SK-N-DZ (cell line): ENCODE measurements around the gene CCDC78.
A peak's percentile ranks its signal among the peaks of the same experiment; 100 is the strongest.
"Not testable (repeated sequence)": the region's sequence is repeated elsewhere in the genome, so short reads cannot be mapped to it uniquely, and the experiment has no call there.

Source experiments
- DNase-seq: peaks from one replicate; pipeline ENCODE4 v3.0.0-alpha.2; 2015; ENCODE audit warnings: low spot score

CCDC78 gene

DNA sequence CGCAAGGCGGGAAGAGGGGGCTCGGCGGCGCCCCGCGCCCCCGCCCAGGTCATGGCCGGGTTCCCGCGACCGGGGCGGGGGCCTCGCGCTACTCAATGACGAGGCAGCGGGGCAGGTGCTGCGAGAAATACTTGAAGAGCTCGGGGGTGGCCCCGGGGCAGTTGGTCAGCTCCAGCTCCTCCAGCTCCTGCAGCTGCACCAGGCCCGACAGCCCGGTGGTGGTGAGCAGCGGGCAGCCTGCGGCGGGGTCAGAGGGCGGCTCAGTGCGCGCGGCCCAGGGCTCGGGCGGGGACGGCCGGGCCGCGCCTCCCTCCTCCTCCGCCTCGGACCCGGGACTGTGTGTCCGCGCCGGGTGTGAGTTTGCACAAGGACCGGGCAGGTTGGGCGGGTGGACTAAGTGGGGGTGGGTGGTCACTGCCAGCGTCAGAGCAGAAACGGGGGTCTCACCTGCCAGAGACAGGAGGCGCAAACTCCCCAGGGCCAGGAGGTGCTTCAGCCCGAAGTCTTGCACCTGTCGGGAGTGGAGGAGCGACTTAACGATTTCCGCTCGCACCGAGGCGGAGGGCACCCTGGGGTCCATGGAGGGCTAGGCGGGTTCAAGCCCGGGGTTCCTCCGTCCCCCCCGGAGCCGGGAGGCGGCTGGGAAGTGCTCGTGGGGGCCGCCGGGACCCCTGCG is 31.9 kb downstream of the CCDC78 start:
- no peak for DNase-seq

DNA sequence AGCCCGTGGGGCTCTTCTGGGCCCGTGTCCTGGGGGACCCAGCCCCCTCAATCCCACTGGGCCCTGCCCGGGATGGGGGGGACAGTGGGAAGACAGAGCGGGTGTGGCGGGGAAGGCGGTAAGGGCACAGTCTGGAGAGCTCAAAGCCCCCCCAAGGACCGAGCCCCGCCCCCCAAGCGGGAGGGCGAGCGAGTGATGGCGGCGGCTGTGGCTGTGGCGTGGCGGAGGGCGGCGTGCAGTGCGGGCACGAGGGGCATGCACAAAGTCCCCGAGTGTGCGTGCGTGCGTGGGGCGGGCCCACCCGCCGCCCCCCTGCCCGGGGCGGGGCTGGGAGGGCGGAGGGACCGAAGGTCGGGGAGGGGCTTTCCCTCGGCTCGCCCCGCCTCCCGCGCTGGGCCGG is 32.5 kb downstream of the CCDC78 start:
- DNase-seq, result no peak

DNA sequence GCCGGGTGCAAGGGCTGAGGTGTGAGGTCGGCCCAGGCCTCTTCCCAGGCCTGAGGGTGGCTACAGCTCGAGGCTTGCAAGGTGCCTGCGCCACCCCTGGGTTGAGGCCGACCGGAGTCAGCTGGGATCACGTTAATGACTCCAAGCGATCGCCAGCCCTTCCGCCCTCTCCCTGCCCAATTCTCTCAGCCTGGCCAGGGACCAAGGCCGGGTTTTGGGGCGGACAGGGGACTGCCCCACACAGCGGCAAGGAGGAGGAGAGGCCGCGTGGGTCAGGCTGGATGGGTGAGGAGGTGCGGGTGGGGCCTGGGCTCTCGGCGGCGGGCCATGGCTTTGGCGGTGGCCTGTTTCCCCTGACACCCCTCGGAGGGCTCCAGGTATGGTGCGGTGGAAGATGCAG is 32.9 kb downstream of the CCDC78 start:
- no peak for DNase-seq

DNA sequence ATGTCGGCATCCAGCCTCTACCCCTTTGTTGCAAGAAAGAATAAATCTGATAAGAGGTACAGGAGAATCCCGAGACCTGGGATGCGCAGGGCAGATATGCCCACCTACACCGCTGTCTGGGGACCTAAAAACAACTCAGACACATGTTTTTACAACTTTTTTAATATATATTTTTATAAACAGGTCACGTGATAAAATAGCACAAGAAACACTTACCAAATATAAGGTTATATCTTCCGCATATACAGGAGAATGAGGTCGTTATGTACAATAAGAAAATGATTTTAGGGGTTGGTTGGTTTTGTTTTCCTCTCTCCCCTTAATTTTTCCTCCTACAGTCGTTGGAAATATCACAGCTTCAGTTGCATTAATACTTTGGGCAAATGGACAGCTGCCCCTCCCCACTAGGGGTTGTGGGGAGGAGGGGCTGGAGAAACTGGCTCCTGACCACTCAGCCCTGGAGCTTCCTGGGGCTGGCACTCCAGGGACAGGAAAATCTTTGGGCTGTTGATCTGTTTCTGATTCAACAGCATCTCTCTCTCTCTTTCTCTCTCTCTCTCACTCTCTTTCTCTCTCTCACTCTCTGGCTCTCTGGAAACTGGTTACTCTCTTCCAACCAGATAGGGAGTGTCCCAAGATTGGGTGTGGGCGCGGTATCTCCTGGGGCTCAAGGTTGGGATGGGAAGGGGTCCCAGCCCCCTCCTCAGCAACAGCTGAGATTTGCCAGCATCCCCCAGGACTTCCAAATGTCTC is 33.7 kb downstream of the CCDC78 start:
- DNase-seq, result no peak

DNA sequence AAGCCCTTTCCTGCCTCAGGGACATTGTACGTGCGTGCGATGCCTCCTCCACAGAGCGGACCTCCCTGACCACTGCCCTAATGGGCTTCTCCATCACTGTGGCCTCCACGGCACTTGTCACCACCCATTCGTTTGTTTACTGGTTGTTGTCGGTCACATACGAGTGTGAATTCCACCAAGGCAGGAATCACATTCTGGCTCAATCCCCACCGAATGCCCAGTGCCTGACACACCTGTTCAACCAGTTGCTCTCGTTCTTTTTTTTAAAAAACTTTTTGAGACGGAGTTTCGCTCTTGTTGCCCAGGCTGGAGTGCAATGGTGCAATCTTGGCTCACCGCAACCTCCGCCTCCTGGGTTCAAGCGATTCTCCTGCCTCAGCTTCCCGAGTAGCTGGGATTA is 35.0 kb downstream of the CCDC78 start:
- DNase-seq, result not testable (repeated sequence)

DNA sequence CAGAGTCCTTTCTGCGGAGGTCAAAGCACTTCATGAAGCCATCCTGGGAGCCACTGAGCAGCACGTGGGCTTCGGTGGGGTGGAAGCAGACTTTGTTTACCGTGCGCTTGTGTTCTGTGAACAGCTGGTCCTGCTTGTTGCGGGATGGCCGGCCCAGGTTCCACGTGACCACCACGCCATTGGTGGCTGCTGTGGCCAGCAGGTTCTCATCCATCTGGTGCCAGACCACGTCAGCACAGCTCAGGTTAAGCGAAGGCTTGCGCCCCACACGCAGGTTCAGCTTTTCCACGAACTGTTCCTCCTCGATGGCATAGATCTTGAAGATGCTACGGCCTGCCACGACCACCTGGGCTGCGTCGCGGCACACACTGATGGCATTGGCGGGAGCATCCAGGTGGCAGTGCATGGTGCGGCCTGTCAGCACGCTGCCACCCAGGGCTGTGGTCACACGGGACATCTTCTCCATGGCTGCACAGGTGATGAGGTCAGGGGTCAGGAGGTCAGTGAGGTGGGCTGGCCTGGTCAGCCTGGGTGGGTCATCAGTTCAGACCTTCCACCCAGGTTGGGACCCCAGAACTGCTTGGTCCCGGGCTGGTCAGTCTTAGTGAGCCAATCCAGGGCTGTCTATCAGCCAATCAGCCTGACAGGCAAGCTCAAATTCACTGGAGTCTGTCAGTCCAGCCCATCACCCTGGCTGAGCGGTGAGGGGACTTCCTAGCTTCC is 36.9 kb downstream of the CCDC78 start:
- DNase-seq, result no peak

DNA sequence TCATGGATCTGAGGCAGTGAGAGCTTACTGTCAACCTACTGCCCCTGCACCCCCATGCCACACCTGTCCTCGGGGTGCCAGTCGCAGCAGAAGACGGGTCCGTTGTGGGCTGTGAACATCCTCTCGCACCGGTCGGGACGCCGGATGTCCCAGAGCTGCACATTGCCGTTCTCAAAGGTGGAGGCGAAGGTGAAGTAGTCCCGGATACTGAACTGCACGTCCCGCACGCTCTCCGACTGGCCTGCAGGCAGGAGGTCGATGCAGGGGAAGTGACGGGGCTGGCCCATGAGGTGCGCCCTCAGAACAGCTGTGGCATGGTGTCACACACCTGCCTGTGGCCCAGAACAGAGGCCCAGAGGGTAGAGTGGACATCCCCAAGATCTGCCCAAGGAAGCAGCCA is 38.7 kb downstream of the CCDC78 start:
- DNase-seq, result no peak

DNA sequence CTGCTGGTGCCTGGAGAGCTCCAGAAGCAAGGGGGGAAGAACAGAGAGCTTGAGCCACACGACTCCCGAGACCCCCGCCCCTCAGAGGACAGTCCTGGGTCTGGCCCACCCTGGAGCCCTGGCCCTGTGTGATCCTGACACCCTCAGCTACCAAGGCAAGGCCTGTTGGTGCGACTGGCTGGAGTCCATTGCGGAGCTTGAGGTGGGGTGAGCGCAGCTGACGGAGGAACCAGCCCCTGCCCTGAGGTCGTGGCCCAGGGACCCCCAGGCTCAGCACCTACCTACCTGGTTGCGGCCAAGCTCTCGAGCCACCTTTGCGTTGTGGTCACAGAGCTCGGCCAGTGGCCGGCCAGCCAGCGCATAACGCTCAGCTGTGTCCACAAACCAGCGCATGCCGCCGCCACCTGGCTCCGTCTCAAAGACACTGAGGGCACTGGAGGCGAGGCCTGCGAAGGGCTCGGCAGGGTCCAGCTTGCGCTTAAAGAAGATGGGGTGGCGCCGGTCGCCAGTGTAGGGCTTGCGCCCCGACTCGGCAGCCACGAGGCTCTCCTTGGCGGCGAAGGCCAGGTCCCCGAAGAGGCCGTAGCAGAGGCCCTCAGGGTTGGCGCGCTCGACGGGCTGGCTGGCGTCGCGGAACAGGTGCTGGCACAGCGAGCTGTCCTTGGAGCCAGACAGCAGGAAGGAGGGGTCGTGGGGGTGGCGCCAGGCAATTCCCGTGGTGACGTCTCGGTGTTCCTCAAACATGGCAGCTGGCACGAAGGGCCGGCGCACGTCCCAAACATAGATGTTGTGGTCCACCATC is 39.6 kb downstream of the CCDC78 start:
- DNase-seq, result no peak

DNA sequence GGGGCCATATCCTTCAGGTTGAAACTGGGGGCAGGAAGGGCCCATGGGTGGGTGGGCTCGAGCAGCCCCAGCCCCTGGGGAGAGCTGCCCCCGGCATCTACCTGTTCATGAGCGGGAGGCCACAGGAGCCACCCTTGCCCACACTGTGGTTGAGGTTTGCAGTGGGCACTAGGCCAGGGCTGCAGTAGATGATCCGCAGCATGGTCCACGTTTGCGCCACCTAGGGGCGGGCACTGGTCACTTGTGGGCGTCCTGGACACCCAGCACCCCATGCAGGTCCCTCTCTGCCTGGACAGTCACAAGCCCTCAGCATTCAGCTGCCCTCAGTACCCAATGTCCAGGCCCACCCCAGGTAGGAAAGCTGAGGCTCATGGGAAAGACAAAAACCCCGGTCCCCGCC is 40.3 kb downstream of the CCDC78 start:
- DNase-seq, result no peak

DNA sequence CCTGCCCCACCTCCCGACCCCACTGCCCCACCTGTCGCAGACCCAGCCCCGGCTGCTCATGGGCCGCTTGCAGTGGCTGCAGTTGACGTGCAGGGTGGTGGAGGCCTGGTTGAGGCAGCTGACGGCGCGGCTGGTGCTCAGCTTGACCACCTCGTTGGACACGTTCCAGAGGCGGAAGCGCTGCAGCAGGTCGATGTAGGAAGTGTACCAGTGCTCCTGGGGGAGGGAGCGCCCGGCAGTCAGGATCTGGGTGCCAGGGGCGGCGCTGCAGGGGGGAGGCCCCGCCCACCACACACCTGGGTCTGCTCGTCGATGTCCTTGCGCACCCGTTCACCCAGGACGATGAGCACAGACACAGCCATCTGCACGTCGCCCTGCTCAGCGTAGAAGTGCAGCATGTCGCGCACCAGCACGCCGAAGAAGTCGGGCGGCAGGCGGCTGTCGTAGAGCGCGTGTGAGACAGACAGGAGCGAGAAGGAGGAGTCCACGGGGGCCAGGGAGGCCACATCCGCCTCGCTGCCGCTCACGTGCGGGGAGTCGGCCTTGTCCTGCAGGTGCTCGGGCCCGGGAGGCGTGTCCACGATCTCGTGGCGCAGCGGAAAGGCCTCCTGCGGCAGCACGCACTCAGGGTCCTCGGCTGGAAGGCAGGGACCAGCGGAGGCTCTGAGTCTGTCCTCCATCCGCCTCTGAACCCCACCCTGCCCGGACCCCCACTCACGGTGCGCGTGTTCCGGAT is 41.1 kb downstream of the CCDC78 start:
- DNase-seq, result no peak

DNA sequence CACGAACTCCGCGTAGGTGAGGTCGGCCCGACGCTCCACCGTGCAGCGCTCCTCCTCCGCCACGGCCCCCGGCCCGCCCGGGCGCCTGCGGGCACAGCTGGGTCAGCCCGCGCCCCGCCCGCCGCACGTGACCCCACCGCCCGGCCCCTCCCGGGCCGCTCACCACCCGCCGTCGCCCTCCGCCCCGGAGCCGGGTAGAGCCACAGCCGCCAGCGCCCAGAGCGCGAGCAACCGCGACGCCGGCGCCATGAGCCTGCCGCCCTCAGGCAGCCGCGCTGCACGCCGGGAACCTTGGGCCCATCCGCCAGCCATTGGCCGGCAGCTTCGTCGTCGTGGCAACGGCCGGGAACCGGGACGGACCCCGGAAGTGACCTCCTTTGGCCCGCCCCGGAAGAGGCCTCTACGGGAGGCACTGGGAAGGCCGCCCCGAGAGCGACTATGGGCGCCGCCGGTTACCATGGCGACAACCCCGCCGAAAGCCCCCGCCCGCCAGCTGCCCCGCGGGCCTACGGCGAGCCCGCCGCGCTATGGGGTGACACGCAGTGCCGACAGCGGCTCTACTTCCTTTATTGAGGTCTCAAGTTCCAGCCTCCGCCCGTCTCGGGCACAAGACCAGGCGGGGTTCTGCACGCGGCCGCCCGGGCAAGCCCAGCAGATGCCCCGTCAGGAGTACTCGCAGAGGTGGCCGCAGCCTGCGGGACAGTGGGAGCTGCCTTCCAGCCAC is 42.0 kb downstream of the CCDC78 start, which contains the start of gene JMJD8:
Gene JMJD8, minus strand, starts transcription at position 264 of the 724 bp plus-strand sequence. Its CDS starts 15 bp downstream, at position 249.
- DNase-seq, result peak; percentile 95

DNA sequence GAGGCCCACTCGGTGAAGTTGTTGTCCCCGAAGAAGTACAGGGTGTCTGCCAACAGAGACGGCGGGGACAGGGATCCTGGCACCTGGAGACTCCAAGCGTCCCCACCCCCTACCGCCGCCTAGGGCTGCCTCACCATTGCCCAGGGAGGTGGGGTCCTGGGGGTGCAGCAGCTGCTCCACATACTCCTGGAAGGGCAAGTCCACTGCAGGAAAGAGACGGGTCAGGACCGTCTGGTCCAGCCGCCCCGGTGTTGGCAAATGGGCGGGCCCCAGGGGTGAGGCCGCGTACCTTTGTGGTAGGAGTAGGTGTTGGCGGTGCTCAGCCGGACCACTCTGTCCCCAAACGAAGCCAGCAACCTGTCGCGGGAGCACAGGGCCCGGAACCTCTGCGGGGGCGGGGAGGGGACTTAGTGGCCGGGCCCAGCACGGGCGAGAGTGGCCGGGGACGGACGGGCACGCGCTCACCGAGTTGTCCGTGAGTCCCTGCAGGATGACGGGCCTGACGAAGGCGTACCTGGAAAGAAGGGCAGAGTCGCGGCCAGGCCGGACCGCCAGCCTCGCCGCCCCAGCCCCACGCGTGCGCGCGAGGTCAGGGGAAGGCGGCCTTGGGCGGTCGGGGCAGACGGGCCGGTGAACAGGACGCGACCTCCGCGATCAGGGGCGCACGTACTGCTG is 42.7 kb downstream of the CCDC78 start:
- no peak for DNase-seq

DNA sequence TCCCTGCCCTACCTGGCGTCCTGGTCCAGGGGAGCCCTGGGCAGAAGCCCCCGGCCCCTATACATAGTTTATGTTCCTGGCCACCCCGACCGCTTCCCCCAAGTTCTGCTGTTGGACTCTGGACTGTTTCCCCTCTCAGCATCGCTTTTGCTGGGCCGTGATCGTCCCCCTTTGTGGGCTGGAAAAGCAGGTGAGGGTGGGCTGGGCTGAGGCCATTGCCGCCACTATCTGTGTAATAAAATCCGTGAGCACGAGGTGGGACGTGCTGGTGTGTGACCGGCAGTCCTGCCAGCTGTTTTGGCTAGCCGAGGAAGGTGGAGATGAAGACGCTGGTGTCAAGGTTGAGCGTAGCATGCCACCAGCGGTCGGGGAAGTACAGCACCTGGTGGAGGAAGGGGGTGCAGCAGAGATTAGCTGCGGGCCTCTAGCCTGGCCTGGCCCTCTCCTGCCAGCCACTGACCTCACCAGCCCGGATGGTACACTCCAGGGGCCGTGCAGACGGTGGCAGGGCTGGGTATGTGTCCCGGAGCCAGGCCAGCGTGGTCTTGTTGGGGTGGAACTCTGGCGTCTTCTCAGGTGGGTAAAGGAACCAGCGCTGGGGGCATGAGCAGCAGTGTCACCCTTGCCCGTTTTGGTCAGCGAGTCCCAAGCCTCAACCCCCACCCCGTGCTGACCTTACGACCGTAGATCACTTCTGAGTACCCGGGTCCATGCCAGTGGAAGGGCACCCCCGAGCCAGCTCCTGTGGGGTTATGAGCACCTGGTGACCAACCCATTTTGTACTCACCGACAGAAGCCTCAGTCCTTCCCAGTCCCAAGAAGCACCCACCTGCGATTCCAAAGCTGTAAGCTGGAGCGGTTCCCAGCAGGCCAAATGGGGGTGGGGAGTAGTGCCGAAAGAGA is 43.5 kb downstream of the CCDC78 start:
- no peak for DNase-seq

DNA sequence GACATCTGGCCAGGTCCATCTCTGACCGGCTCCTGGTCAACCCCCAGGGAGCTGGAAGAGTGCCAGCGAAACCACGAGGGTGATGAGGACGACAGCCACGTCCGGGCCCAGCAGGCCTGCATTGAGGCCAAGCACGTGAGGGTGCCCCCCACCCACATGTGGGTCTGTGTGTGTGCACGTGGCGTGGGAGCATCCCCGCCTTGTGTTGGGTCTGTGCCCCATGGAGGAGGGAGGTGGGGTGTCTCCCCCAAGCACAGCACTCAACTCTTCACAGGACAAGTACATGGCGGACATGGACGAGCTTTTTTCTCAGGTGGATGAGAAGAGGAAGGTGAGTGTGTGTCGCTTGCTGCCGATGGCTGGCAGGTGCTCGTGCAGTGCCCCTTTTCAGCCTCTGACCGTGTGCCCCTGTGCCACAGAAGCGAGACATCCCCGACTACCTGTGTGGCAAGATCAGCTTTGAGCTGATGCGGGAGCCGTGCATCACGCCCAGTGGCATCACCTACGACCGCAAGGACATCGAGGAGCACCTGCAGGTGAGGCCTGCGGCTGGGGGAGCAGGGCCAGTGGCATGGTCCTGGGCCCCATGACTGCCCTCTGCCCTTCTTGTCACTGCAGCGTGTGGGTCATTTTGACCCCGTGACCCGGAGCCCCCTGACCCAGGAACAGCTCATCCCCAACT is 44.4 kb downstream of the CCDC78 start:
- DNase-seq, result no peak

DNA sequence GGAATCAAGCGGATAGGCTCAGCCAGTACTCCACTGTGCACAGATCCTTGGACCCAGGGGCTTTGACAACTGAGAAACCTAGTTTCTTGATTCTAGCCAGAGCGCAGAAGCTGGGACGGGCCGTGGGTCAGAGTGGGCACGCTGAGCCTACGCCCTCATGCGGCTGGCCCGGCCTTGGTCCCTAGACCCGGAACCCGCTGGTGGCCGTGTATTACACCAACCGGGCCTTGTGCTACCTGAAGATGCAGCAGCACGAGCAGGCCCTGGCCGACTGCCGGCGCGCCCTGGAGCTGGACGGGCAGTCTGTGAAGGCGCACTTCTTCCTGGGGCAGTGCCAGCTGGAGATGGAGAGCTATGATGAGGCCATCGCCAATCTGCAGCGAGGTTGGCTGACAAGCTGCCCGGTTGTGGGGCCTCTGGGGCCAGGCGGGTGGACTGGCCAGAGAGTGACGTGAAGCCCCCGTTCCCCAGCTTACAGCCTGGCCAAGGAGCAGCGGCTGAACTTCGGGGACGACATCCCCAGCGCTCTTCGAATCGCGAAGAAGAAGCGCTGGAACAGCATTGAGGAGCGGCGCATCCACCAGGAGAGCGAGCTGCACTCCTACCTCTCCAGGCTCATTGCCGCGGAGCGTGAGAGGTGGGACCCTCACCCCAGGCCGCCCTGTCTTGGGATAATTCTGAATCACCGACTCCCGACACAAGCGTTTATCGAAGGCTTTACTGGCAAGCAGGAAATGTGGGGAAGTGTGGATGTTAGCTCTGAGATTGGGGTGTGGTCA is 45.1 kb downstream of the CCDC78 start:
- DNase-seq, result no peak

DNA sequence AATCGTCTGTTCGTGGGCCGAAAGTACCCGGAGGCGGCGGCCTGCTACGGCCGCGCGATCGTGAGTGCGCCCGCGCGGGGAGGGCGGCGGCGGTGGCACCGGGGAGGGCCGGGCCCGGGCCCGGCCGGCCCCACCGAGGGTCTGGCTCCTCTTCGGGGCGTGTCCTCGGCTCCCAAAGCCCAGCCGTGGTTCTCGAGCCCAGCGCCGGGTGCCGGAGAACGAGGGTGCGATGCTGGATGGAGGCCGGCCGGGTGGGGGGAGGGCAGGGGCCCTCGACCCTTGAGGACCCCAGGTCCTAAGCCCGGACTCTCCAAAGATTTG is 45.7 kb downstream of the CCDC78 start:
- no peak for DNase-seq

DNA sequence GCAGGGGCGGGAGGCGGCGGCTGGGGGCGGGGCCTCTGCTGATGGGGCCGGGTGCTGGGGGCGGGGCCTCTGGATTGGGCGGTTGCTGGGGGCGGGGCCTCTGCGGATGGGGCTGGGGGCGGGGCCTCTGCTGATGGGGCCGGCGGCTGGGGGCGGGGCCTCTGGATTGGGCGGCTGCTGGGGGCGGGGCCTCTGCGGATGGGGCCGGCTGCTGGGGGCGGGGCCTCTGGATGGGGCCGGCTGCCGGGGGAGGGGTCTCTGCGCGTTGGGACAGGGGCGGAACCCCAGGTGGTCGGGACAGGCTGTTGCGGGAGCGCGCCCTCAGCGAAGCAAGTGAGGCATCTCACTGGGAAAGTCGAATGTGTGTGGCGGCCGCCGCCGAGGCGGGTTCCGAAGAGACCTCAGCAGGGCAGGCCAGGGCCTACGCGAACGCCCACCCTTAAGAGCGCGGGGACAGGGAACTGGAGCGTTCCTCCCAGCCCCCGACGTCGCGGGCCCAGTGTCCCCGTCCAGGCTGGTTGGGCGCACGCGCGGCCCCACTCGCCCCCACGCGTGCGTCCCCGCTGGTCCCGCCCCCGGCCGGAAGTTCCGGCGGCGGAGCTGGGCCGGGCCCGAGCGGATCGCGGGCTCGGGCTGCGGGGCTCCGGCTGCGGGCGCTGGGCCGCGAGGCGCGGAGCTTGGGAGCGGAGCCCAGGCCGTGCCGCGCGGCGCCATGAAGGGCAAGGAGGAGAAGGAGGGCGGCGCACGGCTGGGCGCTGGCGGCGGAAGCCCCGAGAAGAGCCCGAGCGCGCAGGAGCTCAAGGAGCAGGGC is 46.2 kb downstream of the CCDC78 start, which contains the start of gene STUB1:
Gene STUB1, plus strand, starts transcription at position 597 of the 811 bp plus-strand sequence. Its CDS starts 116 bp downstream, at position 713.
- DNase-seq, result peak; percentile 88
